Activated B cell treated with CpG ODN at 0.5 μM for 24 hours (primary cell): ENCODE measurements around the gene PRKG1. TPM values are rescaled to one million over a fixed set of nuclear protein-coding genes. Genes with fewer than 3 reads are reported as not detected.

Experiments used
- ATAC-seq: fragments of 200-7000 bp; cut with Tn5 transposase; one replicate; pipeline ENCODE4 v1.10.0; 2021; ENCODE audit warnings: low read depth, mild to moderate bottlenecking, moderate library complexity
- CTCF ChIA-PET: fragments of 350-600 bp; sonication (Branson Sonifier 250); formaldehyde crosslinking; loops from one replicate; lab custom pipeline; 2021; ENCODE audit warnings: antibody characterized with exemption; lab: Charles Lee
- POLR2A ChIA-PET: fragments of 350-600 bp; sonication (Branson Sonifier 250); formaldehyde crosslinking; loops from one replicate; lab custom pipeline; 2021; ENCODE audit warnings: antibody characterized with exemption; lab: Charles Lee
- DNase-seq: peaks from one replicate; pipeline ENCODE4 v3.0.0; 2022
- H3K27ac Mint-ChIP-seq: one replicate; pipeline ENCODE4 v1.8.0; 2020; ENCODE audit warnings: mixed read lengths
- H3K27me3 Mint-ChIP-seq: one replicate; pipeline ENCODE4 v1.8.0; 2021; ENCODE audit warnings: mixed read lengths
- H3K36me3 Mint-ChIP-seq: one replicate; pipeline ENCODE4 v1.8.0; 2021; ENCODE audit warnings: low read depth, mixed read lengths
- H3K4me1 Mint-ChIP-seq: one replicate; pipeline ENCODE4 v1.8.0; 2021; ENCODE audit warnings: mixed read lengths
- H3K4me3 Mint-ChIP-seq: one replicate; pipeline ENCODE4 v1.8.0; 2020; ENCODE audit warnings: mild to moderate bottlenecking, mixed read lengths
- H3K9me3 Mint-ChIP-seq: one replicate; pipeline ENCODE4 v1.8.0; 2020; ENCODE audit warnings: mixed read lengths
- intact Hi-C: fragments of 100-400 bp; cut with micrococcal nuclease; formaldehyde crosslinking; loops from one replicate; pipeline ENCODE4 v1.15.1; 2024
- total RNA-seq: library from RNA; stranded (reverse); gene quantifications from 2 replicates; pipeline ENCODE4 v1.2.3, GENCODE V29; 2022
- TF ChIP-seq, protein P1 (sequence below): fragments of 200-600 bp; IDR thresholded peaks from one replicate; pipeline ENCODE4 v1.8.0; 2022; ENCODE audit warnings: antibody characterized with exemption, mild to moderate bottlenecking

The PRKG1 gene
- total RNA-seq, 1 donor from 2014 or later: not detected

- no peak overlapping the region for H3K4me3 Mint-ChIP-seq
Measured at GRCh38 chr10:51602326-51602725, 528.0 kb downstream of the PRKG1 start.

DNA sequence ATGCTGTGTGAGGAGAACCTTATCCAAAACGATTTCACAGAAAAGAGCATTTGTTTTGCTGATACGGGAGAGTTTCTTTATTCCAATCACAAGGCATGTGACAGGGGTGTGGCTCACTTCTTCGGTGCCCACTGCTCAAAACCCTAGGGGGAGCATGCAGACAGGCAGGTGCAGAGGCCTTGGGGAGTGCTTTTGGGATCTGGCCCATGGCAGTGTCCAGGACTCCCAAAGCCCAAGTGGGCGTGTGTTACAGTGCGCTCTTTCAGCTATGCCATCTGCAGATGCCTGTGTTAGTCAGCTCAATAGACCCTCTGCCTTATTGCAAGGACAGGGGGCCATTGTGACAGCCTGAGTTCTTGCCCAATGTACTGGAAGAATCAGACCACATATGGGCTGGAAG is 530.3 kb downstream of the PRKG1 start:
- no peaks in the 10 kb centered on the region for H3K4me1 Mint-ChIP-seq
- no peak for DNase-seq
- intact Hi-C loops: no loop called here
- ChIA-PET CTCF (no interaction called here), POLR2A (no interaction called here)
- no peak overlapping the region for H3K4me3 Mint-ChIP-seq
- ATAC-seq: no peak
- TF ChIP-seq, protein P1, sequence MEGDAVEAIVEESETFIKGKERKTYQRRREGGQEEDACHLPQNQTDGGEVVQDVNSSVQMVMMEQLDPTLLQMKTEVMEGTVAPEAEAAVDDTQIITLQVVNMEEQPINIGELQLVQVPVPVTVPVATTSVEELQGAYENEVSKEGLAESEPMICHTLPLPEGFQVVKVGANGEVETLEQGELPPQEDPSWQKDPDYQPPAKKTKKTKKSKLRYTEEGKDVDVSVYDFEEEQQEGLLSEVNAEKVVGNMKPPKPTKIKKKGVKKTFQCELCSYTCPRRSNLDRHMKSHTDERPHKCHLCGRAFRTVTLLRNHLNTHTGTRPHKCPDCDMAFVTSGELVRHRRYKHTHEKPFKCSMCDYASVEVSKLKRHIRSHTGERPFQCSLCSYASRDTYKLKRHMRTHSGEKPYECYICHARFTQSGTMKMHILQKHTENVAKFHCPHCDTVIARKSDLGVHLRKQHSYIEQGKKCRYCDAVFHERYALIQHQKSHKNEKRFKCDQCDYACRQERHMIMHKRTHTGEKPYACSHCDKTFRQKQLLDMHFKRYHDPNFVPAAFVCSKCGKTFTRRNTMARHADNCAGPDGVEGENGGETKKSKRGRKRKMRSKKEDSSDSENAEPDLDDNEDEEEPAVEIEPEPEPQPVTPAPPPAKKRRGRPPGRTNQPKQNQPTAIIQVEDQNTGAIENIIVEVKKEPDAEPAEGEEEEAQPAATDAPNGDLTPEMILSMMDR: no peak
- H3K27me3 Mint-ChIP-seq: no peaks in the 10 kb centered on the region
- no peaks in the 10 kb centered on the region for H3K9me3 Mint-ChIP-seq
- H3K36me3 Mint-ChIP-seq: no peaks in the 10 kb centered on the region
- H3K27ac Mint-ChIP-seq: no peak overlapping the region

More at GRCh38 chr10:51602326-51602725, 528.0 kb downstream of the PRKG1 start:
- Mint-ChIP-seq H3K9me3 (no peaks in the 10 kb centered on the region), H3K36me3 (no peaks in the 10 kb centered on the region), H3K27me3 (no peaks in the 10 kb centered on the region), H3K27ac (no peak overlapping the region), H3K4me1 (no peaks in the 10 kb centered on the region)
- CTCF ChIA-PET: no interaction called here
- TF ChIP-seq, protein P1: no peak
- intact Hi-C loops: no loop called here
- no peak for ATAC-seq
- POLR2A ChIA-PET: no interaction called here
- no peak for DNase-seq

DNA sequence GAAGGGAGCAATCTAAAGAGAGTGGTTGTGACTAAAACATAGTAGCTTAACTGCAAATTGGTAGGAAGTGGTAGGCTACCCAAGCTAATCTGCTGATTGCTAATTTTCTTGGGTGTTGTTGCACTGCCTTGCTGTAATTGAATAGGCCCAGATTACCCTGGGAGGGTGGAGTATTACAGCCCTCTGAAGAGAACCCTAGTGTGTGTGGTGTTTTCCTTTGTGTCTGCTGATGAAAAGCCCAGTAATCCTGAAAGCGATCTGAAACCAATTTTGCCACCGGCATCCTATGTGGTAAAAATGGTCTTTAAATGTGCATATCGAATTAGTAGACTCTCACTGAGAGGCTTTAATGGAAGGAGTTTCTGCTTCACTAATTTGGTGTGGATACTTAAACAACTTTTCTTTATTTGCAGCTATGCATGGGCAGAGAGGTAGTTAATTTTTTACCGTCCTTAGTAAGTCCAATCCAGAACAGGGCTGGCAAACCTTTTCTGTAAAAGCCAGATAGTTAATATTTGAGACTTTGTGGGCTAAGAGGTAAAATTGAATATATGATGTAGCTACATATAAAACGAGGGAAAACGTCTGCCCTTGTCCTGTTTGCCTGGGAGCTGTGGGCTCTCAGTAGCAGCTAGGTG is 532.7 kb downstream of the PRKG1 start:
- no peaks in the 10 kb centered on the region for H3K9me3 Mint-ChIP-seq
- ATAC-seq: no peak
- H3K4me3 Mint-ChIP-seq: no peak overlapping the region
- POLR2A ChIA-PET: no interaction called here
- no peaks in the 10 kb centered on the region for H3K4me1 Mint-ChIP-seq
- CTCF ChIA-PET: no interaction called here
- no peaks in the 10 kb centered on the region for H3K36me3 Mint-ChIP-seq
- intact Hi-C loops: no loop called here
- no peak for DNase-seq
- H3K27me3 Mint-ChIP-seq: no peaks in the 10 kb centered on the region
- TF ChIP-seq, protein P1: no peak
- H3K27ac Mint-ChIP-seq: no peak overlapping the region

DNA sequence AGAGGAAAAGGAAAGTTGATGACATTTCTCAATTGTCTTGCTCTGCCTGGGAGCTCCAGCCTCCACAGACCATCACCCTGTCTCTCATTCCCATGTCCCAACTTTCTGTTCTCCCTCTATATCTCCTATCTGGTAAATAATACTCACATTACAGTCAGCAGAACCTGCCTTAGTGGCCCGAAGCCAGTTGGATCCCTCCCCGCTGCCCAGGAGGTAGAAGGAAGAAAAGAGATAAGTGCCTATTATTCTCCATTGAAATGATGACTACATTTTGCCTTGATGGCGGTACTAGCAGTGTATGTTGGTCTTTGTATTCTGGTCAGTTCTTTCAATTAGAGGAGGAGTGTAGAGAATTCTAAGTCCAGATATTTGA is 533.2 kb downstream of the PRKG1 start:
- Mint-ChIP-seq H3K27ac (no peak overlapping the region), H3K4me3 (no peak overlapping the region), H3K36me3 (no peaks in the 10 kb centered on the region), H3K27me3 (no peaks in the 10 kb centered on the region), H3K9me3 (no peaks in the 10 kb centered on the region), H3K4me1 (no peaks in the 10 kb centered on the region)
- TF ChIP-seq, protein P1: no peak
- DNase-seq: no peak
- intact Hi-C loops: no loop called here
- no peak for ATAC-seq
- POLR2A ChIA-PET: no interaction called here
- CTCF ChIA-PET: no interaction called here

DNA sequence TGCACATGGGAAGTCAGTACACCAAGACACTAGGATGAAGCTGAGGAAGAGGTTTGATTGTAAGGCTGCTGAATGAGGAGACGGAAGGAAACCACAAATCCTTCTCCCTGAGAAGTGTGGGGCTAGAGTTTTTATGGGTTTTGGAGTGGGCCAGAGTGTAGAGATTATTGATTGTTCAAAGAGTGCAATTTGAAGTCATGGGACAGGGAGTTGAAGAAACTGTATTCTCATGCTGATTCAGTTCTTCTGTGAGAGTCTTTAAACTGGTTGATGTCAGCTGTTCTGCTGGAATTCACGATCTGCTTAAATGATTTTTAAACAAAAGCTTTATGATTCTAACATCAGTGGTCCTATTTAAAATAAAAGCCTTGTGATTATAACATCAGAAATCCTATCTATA is 533.9 kb downstream of the PRKG1 start:
- Mint-ChIP-seq H3K4me3 (no peak overlapping the region), H3K27ac (no peak overlapping the region), H3K4me1 (no peaks in the 10 kb centered on the region), H3K36me3 (no peaks in the 10 kb centered on the region), H3K9me3 (no peaks in the 10 kb centered on the region), H3K27me3 (no peaks in the 10 kb centered on the region)
- ChIA-PET CTCF (no interaction called here), POLR2A (no interaction called here)
- TF ChIP-seq, protein P1: no peak
- ATAC-seq (no peak), DNase-seq (no peak)
- intact Hi-C loops: no loop called here
